Activated CD8-positive, alpha-beta memory T cell treated with anti-CD3 and anti-CD28 coated beads, Interleukin-2, amount 50 U/mL, for 4 hours (primary cell): Measurements from ENCODE around the gene AUTS2.

Experiments used
- DNase-seq: peaks from one replicate; pipeline ENCODE4 v3.0.0-alpha.2; 2020

AUTS2 gene

DNA sequence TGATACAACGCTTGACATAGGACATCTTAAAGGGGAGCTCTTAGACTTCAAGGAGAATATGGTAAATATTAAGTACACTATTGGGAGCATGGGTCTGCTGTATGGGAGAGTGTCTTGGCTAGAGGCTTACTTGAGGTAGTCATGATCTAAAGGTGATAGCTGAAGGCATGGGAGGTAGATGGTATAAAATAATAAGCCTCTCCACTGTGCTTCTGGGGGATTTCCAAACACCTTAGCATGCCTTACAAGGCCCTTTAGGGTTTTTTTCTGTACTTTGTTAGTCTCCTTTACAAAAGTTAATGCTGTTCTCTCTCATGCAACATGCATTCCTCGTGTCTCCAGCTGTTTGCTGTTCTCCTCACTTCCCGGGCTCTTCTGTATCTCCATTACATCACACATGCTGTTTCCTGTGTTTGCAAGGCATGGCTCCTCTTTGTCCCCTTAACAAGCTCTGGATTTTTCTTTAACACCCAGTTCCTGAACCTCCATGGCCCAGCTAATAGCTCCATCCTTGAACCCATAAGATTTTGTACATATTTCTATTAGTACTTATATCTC is 449.7 kb downstream of the AUTS2 start:
- DNase-seq = no peak

DNA sequence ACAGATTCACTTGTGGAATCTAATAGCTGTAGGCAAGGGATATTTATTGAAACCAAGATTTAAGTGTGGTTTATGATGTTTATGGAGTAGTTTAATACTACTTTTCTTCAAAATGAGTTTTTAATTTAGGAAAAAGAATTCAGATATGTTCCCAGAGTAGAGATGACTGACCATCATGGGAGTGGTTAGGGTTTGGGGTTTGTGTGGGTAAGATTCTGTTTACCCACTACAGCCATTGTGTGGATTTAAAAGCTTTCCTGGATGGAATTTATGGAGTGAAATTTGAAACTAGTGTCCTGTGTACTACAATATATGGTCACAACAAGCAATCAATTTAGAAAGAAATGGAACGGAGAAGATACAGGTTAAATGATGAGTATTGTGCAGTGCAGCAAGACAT is 453.5 kb downstream of the AUTS2 start:
- no peak for DNase-seq

DNA sequence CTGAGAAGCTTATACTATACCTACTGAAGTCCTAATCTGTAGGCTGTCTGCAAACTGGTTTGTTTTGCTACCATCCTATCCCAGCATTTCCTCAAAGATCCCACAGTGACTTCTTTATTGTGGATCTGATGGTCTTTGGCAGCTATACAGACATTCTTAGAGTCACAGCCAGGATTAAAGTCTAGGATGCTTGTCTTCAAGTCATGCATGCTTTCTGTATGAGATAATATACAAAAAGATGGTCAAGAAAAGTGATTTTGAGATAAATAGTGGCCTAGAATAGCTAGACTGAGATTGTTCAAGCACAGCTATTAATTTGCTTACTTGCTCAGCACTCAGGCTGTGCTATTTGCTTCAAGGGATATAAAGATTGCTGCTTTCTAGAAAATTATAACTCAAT is 454.4 kb downstream of the AUTS2 start:
- no peak for DNase-seq

DNA sequence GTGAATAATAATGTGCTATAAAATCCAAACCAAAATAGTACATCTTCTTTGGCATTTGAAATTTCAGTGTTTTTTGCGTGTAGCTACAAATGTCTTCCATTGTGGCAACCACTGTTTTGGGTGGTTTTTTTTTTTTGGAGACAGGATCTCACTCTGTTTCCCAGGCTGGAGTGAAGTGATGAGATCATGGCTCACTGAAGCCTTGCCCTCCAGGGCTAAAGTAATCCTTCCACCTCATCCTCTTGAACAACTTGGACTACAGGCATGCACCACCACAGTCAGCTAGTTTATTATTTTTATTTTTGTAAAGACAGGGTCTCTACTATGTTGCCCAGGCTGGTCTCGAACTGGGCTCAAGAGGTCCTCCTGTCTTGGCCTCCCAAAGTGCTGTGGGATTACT is 455.1 kb downstream of the AUTS2 start:
- no peak for DNase-seq

DNA sequence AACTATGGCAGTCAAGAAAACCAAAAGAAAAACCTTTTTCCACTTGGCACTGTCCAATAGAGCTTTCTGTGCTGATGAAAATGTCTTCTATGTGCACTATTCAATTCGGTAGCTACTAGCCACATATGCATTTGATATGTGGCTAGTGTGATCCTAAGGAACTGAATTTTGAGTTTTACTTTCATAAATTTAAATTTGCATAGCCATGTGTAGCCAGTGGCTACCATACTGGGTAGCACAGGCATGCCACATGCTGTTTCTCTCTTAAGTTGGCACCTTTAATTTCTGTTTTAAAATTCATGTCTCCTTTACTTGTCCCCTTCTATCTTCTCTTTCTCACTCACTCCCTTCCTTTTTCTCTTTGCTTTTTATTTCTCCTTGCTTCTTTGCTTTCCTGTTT is 455.7 kb downstream of the AUTS2 start:
- no peak for DNase-seq

DNA sequence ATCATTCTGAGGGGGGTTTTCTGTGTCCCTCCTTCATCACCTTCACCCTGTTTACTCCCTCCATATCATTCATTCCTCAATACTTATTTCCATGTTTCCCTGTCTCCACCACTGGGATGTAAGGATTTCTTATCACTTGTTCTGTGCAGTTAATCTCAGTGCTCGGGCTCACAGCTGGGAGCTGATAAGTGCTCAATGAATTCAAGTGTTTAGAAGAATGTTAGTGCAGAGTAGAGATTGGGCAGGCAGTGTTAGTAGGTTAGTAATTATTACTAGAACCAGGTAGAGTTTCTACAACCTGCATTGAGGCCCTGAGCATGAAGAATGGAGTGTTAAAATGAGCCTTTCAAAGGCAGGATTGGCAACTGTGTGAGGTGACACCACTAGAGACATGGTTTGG is 458.1 kb downstream of the AUTS2 start:
- DNase-seq = no peak

DNA sequence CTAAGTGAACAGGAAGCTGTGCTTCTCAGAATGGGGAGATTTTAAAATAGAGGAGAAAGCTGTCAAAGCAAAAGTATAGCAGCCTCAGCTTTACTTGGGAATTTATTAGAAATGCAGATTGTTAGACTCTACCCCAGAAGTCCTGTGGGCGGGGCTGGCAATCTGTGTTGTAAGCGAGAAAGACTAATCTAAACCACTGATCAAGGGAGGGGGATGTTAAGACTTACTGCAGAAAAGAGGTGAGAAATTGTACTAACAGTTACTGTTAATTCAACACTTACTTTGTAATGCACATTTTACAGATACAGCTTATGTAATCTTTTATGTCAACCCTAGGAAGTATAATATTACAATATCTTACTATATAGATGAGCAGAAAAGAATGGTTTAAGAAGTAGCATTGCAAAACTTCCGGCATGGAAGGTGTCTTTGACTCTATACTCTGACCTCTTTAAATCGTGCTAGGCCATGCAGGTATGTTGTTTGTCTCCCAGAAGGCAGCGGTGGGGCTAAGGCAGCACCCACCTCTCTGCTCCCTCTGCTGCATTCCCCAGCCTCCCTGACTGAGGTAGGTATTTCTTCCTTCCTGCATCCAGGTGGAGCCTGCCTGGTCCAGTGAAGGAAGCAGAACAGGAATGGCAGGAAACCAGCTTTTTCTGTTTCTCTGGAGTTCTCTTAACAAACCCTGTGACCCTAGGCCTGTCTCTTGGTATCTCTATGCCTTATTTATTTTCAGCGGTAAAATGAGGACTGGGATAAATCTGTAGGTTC is 462.2 kb downstream of the AUTS2 start:
- DNase-seq = no peak

DNA sequence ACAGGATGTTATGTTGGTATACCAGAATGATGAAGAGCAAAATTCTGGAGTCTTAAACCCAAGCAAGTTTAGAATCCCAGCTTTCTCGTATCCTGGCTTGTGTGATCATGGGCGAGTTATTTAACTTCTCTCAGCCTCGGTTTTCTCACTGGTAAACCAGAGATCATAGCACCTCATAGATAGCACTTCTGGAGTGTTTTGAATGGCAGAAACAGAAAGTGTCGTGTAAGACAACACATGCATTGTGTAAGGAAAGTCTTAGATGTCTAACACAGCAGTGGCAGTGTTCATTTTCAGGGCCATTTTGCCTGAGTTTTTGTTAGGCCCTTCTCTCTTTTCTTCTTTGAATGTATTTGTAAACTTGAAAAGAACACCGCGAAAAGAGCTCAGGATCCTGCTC is 465.1 kb downstream of the AUTS2 start:
- DNase-seq = no peak

DNA sequence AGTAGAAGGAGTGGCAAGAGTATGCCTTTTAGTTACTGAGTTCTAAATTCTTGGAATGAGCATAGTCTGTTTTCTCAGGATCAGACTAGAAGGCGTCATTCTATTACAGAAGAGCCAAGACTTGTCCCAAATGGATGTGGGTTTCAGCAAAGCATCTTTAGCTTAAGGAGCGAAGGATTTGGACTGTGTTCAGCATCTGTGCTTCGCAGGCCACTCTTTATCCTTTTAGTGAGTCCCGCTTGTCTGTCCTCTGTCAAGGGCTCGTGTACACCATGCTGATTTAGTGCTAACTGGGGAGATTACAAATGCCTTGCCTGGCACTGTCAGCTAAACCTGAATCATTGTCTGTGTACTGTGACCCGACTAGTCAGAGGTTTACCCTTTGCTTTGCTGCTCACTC is 465.7 kb downstream of the AUTS2 start:
- no peak for DNase-seq

DNA sequence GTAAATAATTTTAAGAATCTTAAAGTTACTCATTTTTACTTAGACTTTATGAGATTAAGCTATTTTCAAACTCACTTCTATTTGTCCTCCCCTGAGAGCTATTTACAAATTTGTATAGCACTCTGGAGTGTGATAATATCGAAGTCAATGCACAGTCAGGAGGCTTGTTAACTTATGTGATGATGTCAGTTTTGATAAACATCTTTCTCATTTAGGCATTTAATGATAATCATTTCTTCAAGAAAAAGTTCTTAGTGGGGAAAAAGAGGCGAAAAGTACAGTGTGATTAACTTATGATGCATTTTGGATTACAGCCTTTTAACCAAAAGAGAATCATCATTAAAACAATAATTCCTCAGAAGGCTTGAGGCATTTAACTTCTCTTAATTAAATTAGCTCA is 468.6 kb downstream of the AUTS2 start:
- DNase-seq = no peak

DNA sequence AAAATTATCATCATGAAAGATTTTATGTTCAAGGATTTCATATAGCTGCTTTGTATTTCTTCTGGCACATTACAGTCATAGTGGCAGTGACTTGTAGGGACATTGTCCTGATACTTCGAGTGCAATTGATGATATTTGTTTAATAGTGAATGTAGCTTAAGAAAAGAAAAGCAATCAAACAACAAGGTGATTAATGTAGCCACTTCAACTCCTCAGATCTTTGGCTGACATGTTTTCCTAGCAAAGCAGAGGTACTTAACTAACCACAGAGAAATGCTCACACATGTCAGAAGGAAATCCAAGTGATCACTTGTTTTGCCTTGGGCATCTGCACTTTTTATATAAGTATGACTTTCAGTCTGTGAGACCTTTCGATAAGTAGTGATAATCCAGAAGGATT is 470.3 kb downstream of the AUTS2 start:
- DNase-seq = no peak

DNA sequence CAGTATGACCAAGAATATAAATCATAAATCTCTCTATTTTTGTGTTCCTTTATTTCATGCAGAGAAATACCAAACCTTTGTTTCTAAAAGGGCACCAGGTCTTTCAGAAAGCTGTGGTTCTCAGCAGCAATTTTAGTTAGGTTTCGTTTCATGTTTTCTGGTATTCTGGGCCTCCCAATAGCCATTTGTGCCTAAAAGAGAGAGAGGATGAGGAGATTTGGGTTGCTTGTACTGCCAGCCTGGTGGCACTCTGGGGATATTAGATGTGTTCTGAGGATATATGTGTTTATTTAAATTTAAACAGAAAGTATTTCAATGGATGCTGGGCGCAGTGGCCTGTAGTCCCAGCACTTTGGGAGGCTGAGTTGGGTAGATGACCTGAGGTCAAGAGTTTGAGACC is 471.7 kb downstream of the AUTS2 start:
- no peak for DNase-seq

DNA sequence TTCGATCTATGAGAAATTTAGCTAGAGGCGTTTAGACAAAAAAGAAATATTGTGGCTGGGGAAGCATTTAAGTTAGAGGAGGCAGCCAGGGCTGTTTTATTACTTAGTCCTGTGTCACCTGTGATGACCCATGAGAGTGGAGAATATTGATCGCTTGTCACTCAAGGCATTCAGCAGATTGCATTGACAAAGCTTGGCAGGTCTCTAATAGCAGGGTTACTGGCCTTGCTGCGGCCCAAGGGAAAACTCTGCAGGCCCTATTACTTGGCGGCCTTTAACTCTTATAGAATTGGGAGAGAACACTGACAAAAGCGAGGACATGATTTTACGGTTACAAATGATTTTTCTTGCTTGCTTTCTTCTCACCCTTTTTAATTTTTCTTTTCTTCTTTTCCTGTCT is 473.5 kb downstream of the AUTS2 start:
- DNase-seq = no peak

DNA sequence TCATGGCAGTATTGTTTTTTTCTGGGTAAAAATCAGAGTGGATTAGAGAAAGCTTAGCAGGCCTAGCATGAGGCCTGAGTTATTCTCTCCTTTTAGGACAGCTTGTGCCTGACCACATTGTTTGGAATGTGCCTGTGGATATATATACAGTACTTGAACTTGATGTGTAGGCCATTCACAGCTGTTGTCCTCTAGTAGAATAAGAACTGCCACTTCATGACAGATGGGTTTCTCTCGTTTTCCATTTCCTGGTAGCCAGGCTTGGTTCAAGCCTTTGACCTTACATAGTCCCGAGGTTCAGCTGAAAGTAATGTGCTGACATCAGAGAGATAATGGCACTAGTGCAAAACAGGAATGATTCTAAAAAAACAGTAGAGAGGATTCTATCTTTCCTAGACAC is 473.9 kb downstream of the AUTS2 start:
- DNase-seq = no peak

DNA sequence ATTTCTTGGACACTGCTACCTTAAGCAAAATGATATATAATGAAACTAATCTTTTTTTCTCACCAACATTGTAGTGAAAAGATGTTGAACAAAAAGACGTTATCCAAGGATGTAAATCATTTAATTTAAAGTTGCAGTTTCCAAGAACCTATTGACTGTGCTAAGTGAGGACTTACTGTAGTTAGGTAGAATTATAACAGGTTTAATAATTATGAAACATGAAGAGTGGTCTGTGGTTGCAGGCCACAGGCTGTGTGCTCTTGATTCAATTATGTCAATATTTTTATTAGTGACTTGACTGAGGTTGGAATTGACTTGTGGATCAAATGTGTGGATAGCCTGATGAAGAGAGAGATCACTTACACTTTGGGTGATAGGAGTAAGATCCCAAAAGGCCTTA is 478.1 kb downstream of the AUTS2 start:
- DNase-seq = no peak

DNA sequence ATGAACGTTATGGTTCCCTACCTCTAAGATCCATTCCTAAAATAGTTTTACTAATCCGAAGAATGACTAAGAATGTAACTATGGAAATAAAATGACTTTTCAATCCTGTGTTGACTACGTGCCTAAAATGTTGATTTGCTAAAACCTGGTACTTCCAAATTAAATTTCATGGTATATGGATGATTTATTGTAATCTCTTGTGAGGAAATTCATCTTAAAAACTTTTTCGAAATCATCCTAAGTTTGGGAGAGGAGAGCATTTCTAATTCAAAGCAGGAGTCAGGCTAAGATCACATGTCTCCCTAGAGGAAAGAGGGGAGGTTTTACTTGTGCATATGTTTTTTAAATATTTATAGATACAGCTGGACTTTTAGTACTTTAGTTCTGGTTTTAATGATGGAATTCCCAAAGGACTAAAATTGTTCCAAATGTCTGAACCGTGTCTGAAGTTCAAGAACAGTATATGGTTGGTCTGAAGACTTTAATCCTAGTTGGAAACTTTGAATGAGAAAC is 483.9 kb downstream of the AUTS2 start:
- DNase-seq = no peak

DNA sequence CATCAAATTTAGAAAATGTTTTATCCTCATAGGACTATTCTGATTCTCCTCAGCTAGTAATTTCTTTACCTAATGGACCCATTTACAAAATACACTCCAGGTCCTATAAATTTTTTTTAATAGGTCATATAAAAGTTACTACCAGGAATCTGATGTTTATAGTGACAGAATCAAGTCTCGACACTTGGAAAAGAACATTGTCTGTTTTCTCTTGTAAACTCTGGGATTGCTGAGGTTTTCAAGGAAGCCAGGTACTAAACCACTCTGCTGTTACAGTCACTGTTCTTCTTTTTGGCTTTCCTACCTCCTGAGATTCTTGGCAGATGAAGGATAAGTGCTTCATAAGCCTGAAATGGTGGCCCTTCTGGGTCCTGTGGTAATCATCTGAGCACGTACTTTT is 493.1 kb downstream of the AUTS2 start:
- DNase-seq = no peak

DNA sequence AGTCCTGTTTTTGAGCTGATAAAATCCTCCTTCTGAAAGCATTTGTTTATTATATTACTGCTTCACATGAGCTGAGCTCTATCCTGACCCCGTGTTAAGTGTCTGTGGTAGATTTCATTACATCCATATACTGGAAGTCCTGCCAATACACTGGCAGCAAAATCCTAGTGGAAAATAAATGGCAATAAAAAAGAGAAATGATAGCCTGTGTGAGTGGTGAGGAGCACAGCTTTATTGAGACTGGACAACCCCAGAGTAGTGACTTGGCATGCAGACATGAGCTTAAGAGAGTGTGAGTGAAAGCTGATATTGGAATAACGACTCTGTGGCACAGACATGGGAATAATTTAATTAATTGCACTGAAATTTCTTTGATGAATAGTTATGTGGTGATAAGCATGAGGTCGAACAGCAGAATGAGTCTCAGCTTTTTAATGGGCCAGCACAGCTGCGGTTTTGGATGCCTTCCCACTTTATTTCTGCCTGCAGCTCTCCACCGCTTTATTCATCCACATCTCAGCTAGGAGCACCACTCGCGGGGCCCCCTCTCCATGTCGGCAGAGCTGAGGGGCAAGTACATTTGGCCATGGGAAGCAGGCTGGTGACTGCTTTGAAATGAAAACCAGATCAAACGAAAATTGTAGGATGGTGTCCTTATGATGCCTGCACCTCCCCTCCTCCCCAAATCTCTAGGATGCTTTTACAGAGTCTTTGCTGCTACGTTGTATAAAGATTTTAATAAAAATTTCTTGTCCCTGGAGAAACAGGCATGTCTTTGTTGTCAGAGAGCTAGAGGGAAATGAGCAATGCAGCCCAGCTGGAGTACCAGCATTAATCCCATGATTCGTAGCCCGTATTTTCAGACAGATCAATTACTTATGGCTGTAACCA is 494.3 kb downstream of the AUTS2 start:
- no peak for DNase-seq

DNA sequence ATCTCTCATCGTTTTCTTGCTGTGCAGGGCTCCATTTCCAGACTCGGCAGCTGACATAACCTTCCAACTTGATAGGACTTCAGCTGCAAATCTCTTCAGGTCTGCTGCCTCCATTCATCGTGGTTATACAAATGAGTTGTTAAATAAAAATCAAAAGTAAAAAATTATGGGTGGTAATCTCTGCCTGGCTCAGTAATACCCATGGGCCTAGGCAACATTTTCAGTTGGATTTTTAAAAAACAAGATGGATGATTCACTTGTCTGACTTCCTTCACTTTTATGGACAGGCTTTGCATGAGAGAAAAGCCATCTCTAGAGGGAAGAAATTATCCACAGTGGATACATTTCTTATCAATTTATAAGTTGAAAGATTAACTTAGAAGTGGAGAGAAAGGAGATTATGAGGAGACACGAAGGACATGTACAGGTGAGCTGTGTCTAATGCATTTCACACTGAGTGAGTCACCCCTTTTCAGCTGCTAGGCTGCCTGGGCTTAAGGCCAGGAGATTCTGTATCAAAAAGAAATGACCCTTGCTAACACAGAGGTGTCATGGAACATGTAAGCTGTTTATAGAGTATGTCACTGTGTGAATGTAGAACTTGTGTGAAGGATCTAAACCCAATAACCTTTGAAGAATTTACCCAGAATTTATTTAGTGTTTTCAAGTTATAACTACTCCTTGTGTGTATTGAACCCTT is 495.1 kb downstream of the AUTS2 start:
- DNase-seq = no peak

DNA sequence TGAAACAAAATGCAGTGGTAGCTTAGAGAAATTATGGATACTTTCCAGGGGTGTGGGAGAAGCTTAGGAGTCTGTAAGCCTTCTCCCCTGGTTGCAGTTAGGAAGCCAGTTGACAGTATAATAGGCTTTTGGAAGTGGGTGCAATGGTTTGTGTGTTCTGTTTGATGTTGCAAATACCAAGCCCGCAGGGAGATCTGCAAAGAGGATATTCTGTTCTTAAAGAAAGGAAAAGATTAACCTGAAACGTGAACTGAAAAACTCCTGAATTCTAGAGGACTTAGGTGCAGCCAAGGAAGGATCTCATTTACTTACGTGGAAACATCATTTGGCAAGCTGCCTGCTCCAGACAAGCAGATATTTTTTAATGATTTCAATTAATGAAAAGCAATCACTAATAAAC is 496.6 kb downstream of the AUTS2 start:
- no peak for DNase-seq

DNA sequence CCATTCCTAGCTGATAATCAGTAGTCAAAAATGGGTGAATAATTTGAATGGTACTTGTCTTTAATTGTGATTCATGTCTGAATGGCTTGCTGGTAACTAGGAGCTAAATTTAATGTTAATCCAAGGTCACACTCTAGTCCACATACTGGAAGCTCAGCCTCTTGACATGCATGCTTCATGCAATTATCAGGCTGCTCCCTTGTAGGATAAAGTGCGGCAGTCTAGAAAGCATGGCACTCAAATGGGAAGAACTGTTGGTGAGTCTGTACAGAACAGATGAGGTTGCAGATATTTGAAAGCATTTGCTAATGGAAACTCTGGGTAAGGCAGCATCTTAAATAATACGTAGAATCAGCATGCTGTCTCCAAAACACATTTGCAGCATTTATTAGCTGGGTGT is 499.4 kb downstream of the AUTS2 start:
- DNase-seq = no peak

DNA sequence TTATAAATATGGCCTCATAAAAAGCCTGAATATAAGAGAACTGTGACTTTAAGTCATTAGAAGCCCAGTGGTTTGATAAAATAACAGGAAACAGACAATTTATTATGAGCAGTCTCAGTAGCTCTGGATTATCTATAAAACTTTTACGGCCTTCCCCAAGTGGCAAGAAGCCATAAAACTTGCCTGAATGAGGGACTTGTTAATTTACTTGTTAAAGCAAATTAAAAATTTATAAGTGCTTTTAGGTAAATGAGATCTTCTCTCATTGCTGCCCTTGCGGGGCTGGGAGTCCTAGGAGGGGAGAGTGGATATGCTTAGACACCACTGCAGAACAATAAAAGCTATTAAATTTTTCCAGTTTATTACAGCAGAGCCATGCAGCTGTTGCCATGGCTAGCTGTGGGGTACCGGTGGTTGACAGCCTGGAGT is 499.9 kb downstream of the AUTS2 start:
- no peak for DNase-seq
